ENCODE results near the gene KIAA1328.
A peak's percentile ranks its signal among the peaks of the same experiment; 100 is the strongest.
"Not testable (repeated sequence)": the region's sequence is repeated elsewhere in the genome, so short reads cannot be mapped to it uniquely, and the experiment has no call there.

Gene KIAA1328

GRCh38 chr18:36828630-36829361 lies at the start of gene KIAA1328, which contains the start of gene TPGS2:
TSS of gene KIAA1328 (plus strand) at chr18:36829127. CDS start at chr18:36829139, 12 bp downstream.
TSS of gene TPGS2 (minus strand) at chr18:36829002. CDS start at chr18:36828767, 235 bp downstream.
- DNase-seq = peak; percentile 74

GRCh38 chr18:36780748-36781147 lies 48.2 kb upstream of the KIAA1328 start:
- DNase-seq = no peak

GRCh38 chr18:36782710-36783109 lies 46.2 kb upstream of the KIAA1328 start:
- no peak for DNase-seq

- DNase-seq = no peak
These were observed 45.1 kb upstream of the KIAA1328 start for GRCh38 chr18:36783792-36784191.

- no peak for DNase-seq
These were observed 42.2 kb upstream of the KIAA1328 start for GRCh38 chr18:36786686-36787085.

- no peak for DNase-seq
These were observed 36.2 kb upstream of the KIAA1328 start for GRCh38 chr18:36792634-36793283.

GRCh38 chr18:36798738-36799473 lies 30.0 kb upstream of the KIAA1328 start:
- DNase-seq = no peak

GRCh38 chr18:36805105-36805504 lies 23.8 kb upstream of the KIAA1328 start:
- DNase-seq = no peak

- DNase-seq = no peak
These were observed 20.2 kb upstream of the KIAA1328 start for GRCh38 chr18:36808681-36809080.

- peak; percentile 4 for DNase-seq
These were observed 19.1 kb upstream of the KIAA1328 start for GRCh38 chr18:36809590-36810381.

GRCh38 chr18:36811430-36811829 lies 17.5 kb upstream of the KIAA1328 start:
- DNase-seq = no peak

- DNase-seq = no peak
These were observed 17.0 kb upstream of the KIAA1328 start for GRCh38 chr18:36811955-36812354.

GRCh38 chr18:36812678-36813077 lies 16.2 kb upstream of the KIAA1328 start:
- no peak for DNase-seq

GRCh38 chr18:36813101-36813775 lies 15.7 kb upstream of the KIAA1328 start:
- no peak for DNase-seq

GRCh38 chr18:36813824-36814223 lies 15.1 kb upstream of the KIAA1328 start:
- no peak for DNase-seq

- DNase-seq = no peak
These were observed 13.9 kb upstream of the KIAA1328 start for GRCh38 chr18:36814994-36815393.

GRCh38 chr18:36816096-36816495 lies 12.8 kb upstream of the KIAA1328 start:
- DNase-seq = not testable (repeated sequence)

GRCh38 chr18:36817039-36817438 lies 11.9 kb upstream of the KIAA1328 start:
- no peak for DNase-seq

- DNase-seq = no peak
These were observed 10.3 kb upstream of the KIAA1328 start for GRCh38 chr18:36818652-36819051.

GRCh38 chr18:36819621-36820020 lies 9.3 kb upstream of the KIAA1328 start:
- DNase-seq = no peak

- DNase-seq = no peak
These were observed 7.2 kb upstream of the KIAA1328 start for GRCh38 chr18:36821681-36822080.

GRCh38 chr18:36825526-36825925 lies 3.4 kb upstream of the KIAA1328 start:
- no peak for DNase-seq
